Spleen (tissue), 11 donors: ENCODE data around the gene GSG1L. TPM values are rescaled to one million over a fixed set of nuclear protein-coding genes. Genes with fewer than 3 reads are reported as not detected.
A peak's percentile ranks its signal among the peaks of the same experiment; 100 is the strongest.

Source experiments
- DNase-seq: peaks from one replicate; pipeline ENCODE4 v3.0.0-alpha.2; 2020
- H3K27ac ChIP-seq, 8 donors: fragments of 200-600 bp; sonication (generic) in 7 of 8; 1 replicate in 4 of 8; 2 replicates in 4 of 8; pipeline versions ENCODE4 v1.5.0 to v1.8.0; 2016 to 2021; ENCODE audit warnings: inconsistent platforms in 4 of 8, mild to moderate bottlenecking in 4 of 8, moderate library complexity in 1 of 8
- H3K27me3 ChIP-seq, 7 donors: fragments of 200-600 bp; sonication (generic) in 6 of 7; replicated peaks in 1 of 7; 1 replicate in 4 of 7; 2 replicates in 3 of 7; pipeline versions ENCODE4 v1.5.0 to v1.8.0; 2016 to 2021; ENCODE audit warnings: inconsistent platforms in 3 of 7, mild to moderate bottlenecking in 1 of 7
- H3K36me3 ChIP-seq, 6 donors: fragments of 200-600 bp; sonication (generic) in 5 of 6; 1 replicate in 4 of 6; 2 replicates in 2 of 6; pipeline versions ENCODE4 v1.5.0 to v1.8.0; 2016 to 2021; ENCODE audit warnings: inconsistent platforms in 2 of 6
- H3K4me1 ChIP-seq, 6 donors: fragments of 200-600 bp; sonication (generic) in 5 of 6; 1 replicate in 3 of 6; 2 replicates in 3 of 6; pipeline versions ENCODE4 v1.5.0 to v1.8.0; 2016 to 2021; ENCODE audit warnings: inconsistent platforms in 3 of 6
- H3K4me3 ChIP-seq, 8 donors: fragments of 200-600 bp; sonication (generic) in 7 of 8; 1 replicate in 4 of 8; 2 replicates in 4 of 8; pipeline versions ENCODE4 v1.5.0 to v1.8.0; 2016 to 2021; ENCODE audit warnings: inconsistent platforms in 4 of 8, mild to moderate bottlenecking in 4 of 8, moderate library complexity in 2 of 8
- H3K9me3 ChIP-seq, 8 donors: fragments of 200-600 bp; sonication (generic) in 7 of 8; 1 replicate in 4 of 8; 2 replicates in 4 of 8; pipeline versions ENCODE4 v1.5.0 to v1.8.0; 2016 to 2021; ENCODE audit warnings: inconsistent platforms in 4 of 8
- CTCF ChIP-seq, 11 experiments: fragments of 200-600 bp in 7 of 11; fragments of 450-650 bp in 4 of 11; sonication (generic) in 4 of 11; IDR thresholded peaks in 8 of 11; conservative IDR thresholded peaks in 3 of 11; 1 replicate in 7 of 11; 2 replicates in 4 of 11; pipeline versions ENCODE4 v1.4.0 to v1.8.0; 2016 to 2021; ENCODE audit warnings: antibody characterized with exemption in 11 of 11, inconsistent platforms in 4 of 11, mild to moderate bottlenecking in 1 of 11
- POLR2A ChIP-seq, 3 donors: fragments of 450-650 bp; IDR thresholded peaks; one replicate each; pipeline ENCODE4 v1.5.1; 2017; ENCODE audit warnings: antibody characterized with exemption in 3 of 3, mild to moderate bottlenecking in 1 of 3
- POLR2AphosphoS5 ChIP-seq, 3 donors: sonication (generic); formaldehyde crosslinking; IDR thresholded peaks; one replicate each; pipeline ENCODE4 v1.5.1; 2017; ENCODE audit warnings: antibody characterized with exemption in 3 of 3
- WGBS, 5 donors: extraction: QIAGEN DNeasy Blood & Tissue Kit in 3 of 5; methylation state at CpG; one replicate each; pipeline versions ENCODE4 v1.1.5 to v1.1.7; 2013 to 2018; 5-methylcytosine and 5-hydroxymethylcytosine counted together
- intact Hi-C: fragments of 100-400 bp; cut with DNase I; formaldehyde crosslinking; loops from one replicate; pipeline ENCODE4 v1.15.0; 2023; ENCODE audit warnings: low total_unique reads
- polyA plus RNA-seq, 3 donors: library from polyadenylated mRNA; stranded (reverse); fragments of 200-250 nt; gene quantifications; one replicate each; pipeline ENCODE4 v1.2.1, GENCODE V29; 2013
- small RNA-seq, 4 donors: library from RNA; depleted of rRNA; stranded (forward); fragments of <200 nt; gene quantifications; one replicate each; pipeline ENCODE3, GENCODE V24; 2016
- total RNA-seq, 7 donors: library from RNA; depleted of rRNA in 3 of 7; stranded (reverse); fragments of >200 nt in 3 of 7; fragmentation: NEBNext Ultra II Directional in 4 of 7; extraction: Animal tissue kit (Norgen Biotek cat#: 25700) in 4 of 7; gene quantifications; one replicate each; pipeline versions ENCODE4 v1.1.0 to v1.2.1, GENCODE V29; 2016 to 2021
- donor health status: healthy with polysubstance abuse.
- donor health status: DM: no; HTN: no; CAD: no; lungs with moderate emphysema.
- donor health status: DM: no; HTN: no; CAD: no.
- donor health status: Bipolar disorder and iron deficiency.
- donor health status: healthy.
- donor health status: DM: no; HTN: no; CAD: no.
- donor health status: DM: yes; HTN: yes; CAD: no.

Gene GSG1L
- total and polyA plus RNA-seq, 10 donors = 0.22 to 0.58 (median 0.43) TPM; not detected in 6

- 85 to 91% (median 88%) methylated on average over 17 of the region's 17 CpGs for WGBS, 5 donors
- no peak for TF ChIP-seq POLR2AphosphoS5 (IDR thresholded peaks at IDR 0.05)
- no peak for TF ChIP-seq POLR2A (IDR thresholded peaks at IDR 0.05)
- TF ChIP-seq CTCF (IDR thresholded peaks at IDR 0.05 in 8 of 11, conservative IDR thresholded peaks at IDR 0.05 in 3 of 11) = no peak
- intact Hi-C loops = no loop called here
- DNase-seq = peak; percentile 18
- peaks cover 0 to 89% (median 16%) of the 10 kb centered on the region in 6 donors for H3K36me3 ChIP-seq
- peaks cover 0 to 8% (median 0%) of the 10 kb centered on the region in 8 donors for H3K9me3 ChIP-seq
- H3K4me1 ChIP-seq = no peaks in the 10 kb centered on the region
- no peak overlapping the region for H3K27ac ChIP-seq
- H3K4me3 ChIP-seq = no peak overlapping the region
- no peaks in the 10 kb centered on the region for H3K27me3 ChIP-seq
Observed at GRCh38 chr16:27739606-27740357, 323.7 kb downstream of the GSG1L start.

GRCh38 chr16:27738596-27738995, 324.9 kb downstream of the GSG1L start:
- intact Hi-C loops = no loop called here
- Histone ChIP-seq H3K27me3 (no peaks in the 10 kb centered on the region), H3K4me1 (no peaks in the 10 kb centered on the region), H3K4me3 (no peak overlapping the region), H3K9me3 (peaks cover 0 to 8% (median 0%) of the 10 kb centered on the region in 8 donors), H3K36me3 (peaks cover 0 to 89% (median 16%) of the 10 kb centered on the region in 6 donors), H3K27ac (no peak overlapping the region)
- 83 to 95% (median 92%) methylated on average over 10 to 11 of the region's 11 CpGs for WGBS, 5 donors
- peak; percentile 35 for DNase-seq
- TF ChIP-seq POLR2AphosphoS5 (IDR thresholded peaks at IDR 0.05) = no peak
- TF ChIP-seq POLR2A (IDR thresholded peaks at IDR 0.05) = no peak
- no peak for TF ChIP-seq CTCF (IDR thresholded peaks at IDR 0.05 in 8 of 11, conservative IDR thresholded peaks at IDR 0.05 in 3 of 11)

Small RNAs within 50 kb of the gene (small RNA-seq; reads per million reads assigned to genes)
- 0 reads per million in 4 donors for gene RNU6-1241P
- gene RNU6-159P = 0 reads per million in 4 donors

Other genes starting within 250 kb of the GSG1L start
- 100 to 1,000 TPM; 259 to 517 (median 343) TPM for gene XPO6, start 148.3 kb upstream of the GSG1L start, total RNA-seq
- 100 to 1,000 TPM in 2 of 3 donors, 10 to 100 TPM in 1; 96.9 to 150 (median 132) TPM for gene XPO6, start 148.3 kb upstream of the GSG1L start, polyA plus RNA-seq
- 1 to 10 TPM; 1.0 to 2.8 (median 2.1) TPM for gene SBK1, start 228.8 kb upstream of the GSG1L start, total RNA-seq
- under 1 TPM; 0.30 to 0.70 (median 0.46) TPM for gene SBK1, start 228.8 kb upstream of the GSG1L start, polyA plus RNA-seq